GM23338 (cell line): ENCODE results near the gene RPS21. TPM values are rescaled to one million over a fixed set of nuclear protein-coding genes. Genes with fewer than 3 reads are reported as not detected.

Source experiments
- ATAC-seq: fragments of 200-7000 bp; cut with Tn5 transposase; 3 replicates; pipeline ENCODE4 v1.9.1; 2020
- DNase-seq: peaks from one replicate; pipeline ENCODE4 v3.0.0-alpha.2; 2015; ENCODE audit warnings: low spot score
- H2AFZ ChIP-seq: fragments of 200-600 bp; sonication (generic); 2 replicates; pipeline ENCODE4 v1.8.0; 2016; ENCODE audit warnings: antibody characterized with exemption, mild to moderate bottlenecking, moderate library complexity
- H3F3A ChIP-seq: fragments of 200-600 bp; sonication (generic); replicated peaks from 2 replicates; pipeline ENCODE4 v1.8.0; 2017; ENCODE audit warnings: antibody characterized with exemption, mixed run types, low read depth
- H3K27ac ChIP-seq: fragments of 200-600 bp; sonication (generic); 2 replicates; pipeline ENCODE4 v1.6.1; 2016; ENCODE audit warnings: low read depth
- H3K27me3 ChIP-seq: fragments of 200-600 bp; sonication (generic); 2 replicates; pipeline ENCODE4 v1.8.0; 2016; ENCODE audit warnings: mild to moderate bottlenecking, mixed run types, moderate library complexity; ENCODE audit not compliant: insufficient read depth
- H3K36me3 ChIP-seq: fragments of 200-600 bp; sonication (generic); 2 replicates; pipeline ENCODE4 v1.8.0; 2016; ENCODE audit warnings: mild to moderate bottlenecking; ENCODE audit not compliant: insufficient read depth
- H3K4me1 ChIP-seq: fragments of 200-600 bp; sonication (generic); 2 replicates; pipeline ENCODE4 v1.8.0; 2016; ENCODE audit warnings: mild to moderate bottlenecking, moderate library complexity; ENCODE audit not compliant: insufficient read depth
- H3K4me2 ChIP-seq: fragments of 200-600 bp; sonication (generic); 2 replicates; pipeline ENCODE4 v1.7.1; 2017; ENCODE audit warnings: mixed run types
- H3K4me3 ChIP-seq: fragments of 200-600 bp; sonication (generic); 2 replicates; pipeline ENCODE4 v1.6.1; 2016; ENCODE audit warnings: mixed run types
- H3K79me2 ChIP-seq: fragments of 200-600 bp; sonication (generic); replicated peaks from 2 replicates; pipeline ENCODE4 v1.8.0; 2017; ENCODE audit warnings: mild to moderate bottlenecking; ENCODE audit not compliant: insufficient read depth
- H3K9me2 ChIP-seq: fragments of 200-600 bp; sonication (generic); 2 replicates; pipeline ENCODE4 v1.8.0; 2017; ENCODE audit not compliant: insufficient read depth
- H4K20me1 ChIP-seq: fragments of 200-600 bp; sonication (generic); replicated peaks from 2 replicates; pipeline ENCODE4 v1.8.0; 2017; ENCODE audit warnings: mild to moderate bottlenecking; ENCODE audit not compliant: insufficient read depth
- H3K27ac Mint-ChIP-seq: 2 replicates; pipeline ENCODE4 v1.8.0; 2020; ENCODE audit warnings: inconsistent platforms, mild to moderate bottlenecking, moderate library complexity, mixed read lengths
- H3K27me3 Mint-ChIP-seq: 3 replicates; pipeline ENCODE4 v1.8.0; 2022; ENCODE audit warnings: low read depth, mild to moderate bottlenecking, moderate library complexity, mixed read lengths, inconsistent platforms; ENCODE audit not compliant: insufficient read depth, poor library complexity
- H3K36me3 Mint-ChIP-seq: 3 replicates; pipeline ENCODE4 v1.8.0; 2021; ENCODE audit warnings: low read depth, mild to moderate bottlenecking, inconsistent platforms, moderate library complexity, mixed read lengths
- H3K4me1 Mint-ChIP-seq: 3 replicates; pipeline ENCODE4 v1.8.0; 2020; ENCODE audit warnings: mild to moderate bottlenecking, inconsistent platforms, mixed read lengths
- H3K4me3 Mint-ChIP-seq: 3 replicates; pipeline ENCODE4 v1.8.0; 2021; ENCODE audit warnings: moderate library complexity, mild to moderate bottlenecking, inconsistent platforms, mixed read lengths
- H3K9me3 Mint-ChIP-seq: 3 replicates; pipeline ENCODE4 v1.8.0; 2020; ENCODE audit warnings: moderate library complexity, mild to moderate bottlenecking, inconsistent platforms, mixed read lengths
- CTCF ChIP-seq, 2 experiments: fragments of 200-600 bp in 1 of 2; sonication (generic) in 1 of 2; conservative IDR thresholded peaks; 2 replicates each; pipeline versions ENCODE4 v1.5.1 to v1.6.1; 2016 to 2017; ENCODE audit warnings: antibody characterized with exemption in 2 of 2, low read depth in 2 of 2, mild to moderate bottlenecking in 2 of 2, moderate library complexity in 1 of 2
- EZH2 ChIP-seq: fragments of 200-600 bp; sonication (generic); IDR thresholded peaks from one replicate; pipeline ENCODE4 v1.8.0; 2017; ENCODE audit warnings: antibody characterized with exemption, mild to moderate bottlenecking, low read depth; ENCODE audit not compliant: unreplicated experiment
- STAT1 ChIP-seq: IDR thresholded peaks from one replicate; pipeline ENCODE4 v1.6.1; 2016; ENCODE audit warnings: antibody characterized with exemption; ENCODE audit not compliant: unreplicated experiment
- ZNF114 ChIP-seq: fragments of 250-450 bp; sonication (Bioruptor Pico); IDR thresholded peaks from 2 replicates; pipeline ENCODE4 v1.5.0; 2020; ENCODE audit warnings: mild to moderate bottlenecking, moderate library complexity
- ZNF331 ChIP-seq: fragments of 250-450 bp; sonication (Bioruptor Pico); IDR thresholded peaks from 2 replicates; pipeline ENCODE4 v1.5.0; 2020; ENCODE audit warnings: low read depth, mild to moderate bottlenecking, moderate library complexity
- ZNF462 ChIP-seq: fragments of 250-450 bp; sonication (Bioruptor Pico); IDR thresholded peaks from 2 replicates; pipeline ENCODE4 v1.5.0; 2020; ENCODE audit warnings: mild to moderate bottlenecking, moderate library complexity
- polyA plus RNA-seq: library from polyadenylated mRNA; unstranded; fragments of >200 nt; fragmentation: Nextera tagmentation; extraction: Ambion mirVana; gene quantifications from 2 replicates; pipeline ENCODE4 v1.2.1, GENCODE V29; 2016
- total RNA-seq: library from RNA; depleted of rRNA; stranded (reverse); fragments of >200 nt; shearing (Covaris generic); gene quantifications from 2 replicates; pipeline ENCODE4 v1.2.3, GENCODE V29; 2014
- TF ChIP-seq, protein P1 (sequence below): IDR thresholded peaks from one replicate; pipeline ENCODE4 v1.6.1; 2018; ENCODE audit warnings: antibody characterized with exemption; ENCODE audit not compliant: unreplicated experiment

The RPS21 gene
- total and polyA plus RNA-seq, 2 experiments from 2014 or later = 759 to 2,298 TPM

GRCh38 chr20:62393335-62393665 is 6.4 kb downstream of the RPS21 start (continued):
- TF ChIP-seq ZNF462 (CRISPR knock-in tag) (no peak), ZNF331 (CRISPR knock-in tag) (no peak), EZH2 (no peak)

GRCh38 chr20:62393830-62394229 is 6.9 kb downstream of the RPS21 start:
- no peak overlapping the region for H3K4me3 Mint-ChIP-seq
- TF ChIP-seq STAT1 (no peak), CTCF (conservative IDR thresholded peaks at IDR 0.05; ENCODE audit: low read depth in 2 of 2) (0 out of 4 replicates have a peak, but pooled peaks of 1 of the 2 experiments have one; percentile 6), ZNF114 (no peak), EZH2 (no peak)
- TF ChIP-seq, protein P1, sequence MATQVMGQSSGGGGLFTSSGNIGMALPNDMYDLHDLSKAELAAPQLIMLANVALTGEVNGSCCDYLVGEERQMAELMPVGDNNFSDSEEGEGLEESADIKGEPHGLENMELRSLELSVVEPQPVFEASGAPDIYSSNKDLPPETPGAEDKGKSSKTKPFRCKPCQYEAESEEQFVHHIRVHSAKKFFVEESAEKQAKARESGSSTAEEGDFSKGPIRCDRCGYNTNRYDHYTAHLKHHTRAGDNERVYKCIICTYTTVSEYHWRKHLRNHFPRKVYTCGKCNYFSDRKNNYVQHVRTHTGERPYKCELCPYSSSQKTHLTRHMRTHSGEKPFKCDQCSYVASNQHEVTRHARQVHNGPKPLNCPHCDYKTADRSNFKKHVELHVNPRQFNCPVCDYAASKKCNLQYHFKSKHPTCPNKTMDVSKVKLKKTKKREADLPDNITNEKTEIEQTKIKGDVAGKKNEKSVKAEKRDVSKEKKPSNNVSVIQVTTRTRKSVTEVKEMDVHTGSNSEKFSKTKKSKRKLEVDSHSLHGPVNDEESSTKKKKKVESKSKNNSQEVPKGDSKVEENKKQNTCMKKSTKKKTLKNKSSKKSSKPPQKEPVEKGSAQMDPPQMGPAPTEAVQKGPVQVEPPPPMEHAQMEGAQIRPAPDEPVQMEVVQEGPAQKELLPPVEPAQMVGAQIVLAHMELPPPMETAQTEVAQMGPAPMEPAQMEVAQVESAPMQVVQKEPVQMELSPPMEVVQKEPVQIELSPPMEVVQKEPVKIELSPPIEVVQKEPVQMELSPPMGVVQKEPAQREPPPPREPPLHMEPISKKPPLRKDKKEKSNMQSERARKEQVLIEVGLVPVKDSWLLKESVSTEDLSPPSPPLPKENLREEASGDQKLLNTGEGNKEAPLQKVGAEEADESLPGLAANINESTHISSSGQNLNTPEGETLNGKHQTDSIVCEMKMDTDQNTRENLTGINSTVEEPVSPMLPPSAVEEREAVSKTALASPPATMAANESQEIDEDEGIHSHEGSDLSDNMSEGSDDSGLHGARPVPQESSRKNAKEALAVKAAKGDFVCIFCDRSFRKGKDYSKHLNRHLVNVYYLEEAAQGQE = no peak

More at GRCh38 chr20:62393830-62394229, 6.9 kb downstream of the RPS21 start:
- ATAC-seq (no peak), DNase-seq (no peak)
- Histone ChIP-seq H2AFZ (no peak overlapping the region), H3K27me3 (no peaks in the 10 kb centered on the region), H3K4me3 (no peak overlapping the region), H3F3A (peaks cover 20% of the 10 kb centered on the region), H3K9me2 (no peaks in the 10 kb centered on the region), H3K4me1 (no peaks in the 10 kb centered on the region), H3K36me3 (0 out of 2 replicates have a peak, but pooled peaks cover 2% of the 10 kb centered on the region), H4K20me1 (peaks cover 4% of the 10 kb centered on the region; the same call in 1 of the 2 replicates), H3K79me2 (no peaks in the 10 kb centered on the region; the same call in 1 of the 2 replicates), H3K27ac (no peak overlapping the region), H3K4me2 (no peak overlapping the region)
- Mint-ChIP-seq H3K36me3 (peaks cover 27% of the 10 kb centered on the region), H3K27me3 (peaks cover 23% of the 10 kb centered on the region), H3K27ac (no peak overlapping the region), H3K4me1 (peaks cover 6% of the 10 kb centered on the region; the same call in 2 of the 3 replicates), H3K9me3 (peaks cover 4% of the 10 kb centered on the region; the same call in 2 of the 3 replicates)
